HEK293T (cell line): ENCODE results near the gene CACNB3.
A peak's percentile ranks its signal among the peaks of the same experiment; 100 is the strongest.
"Not testable (repeated sequence)": the region's sequence is repeated elsewhere in the genome, so short reads cannot be mapped to it uniquely, and the experiment has no call there.

ENCODE experiments used
- CTCF ChIA-PET: fragments of 350-600 bp; formaldehyde crosslinking; extraction: SDS; loops from one replicate; lab custom pipeline; 2021; ENCODE audit warnings: antibody characterized with exemption, inconsistent platforms; lab: Yijun Ruan, JAX
- POLR2A ChIA-PET: fragments of 350-600 bp; formaldehyde crosslinking; extraction: SDS; loops from one replicate; lab custom pipeline; 2020; ENCODE audit warnings: antibody characterized with exemption, inconsistent platforms; lab: Yijun Ruan, JAX
- DNase-seq: peaks from one replicate; pipeline ENCODE4 v3.0.0; 2012; ENCODE audit warnings: mixed read lengths; ENCODE audit errors: extremely low spot score
- ARNT ChIP-seq: fragments of 450-650 bp; IDR thresholded peaks from 2 replicates; pipeline ENCODE4 v1.6.1; 2017; ENCODE audit warnings: mild to moderate bottlenecking
- ELF4 ChIP-seq: fragments of 450-650 bp; IDR thresholded peaks from 2 replicates; pipeline ENCODE4 v1.6.1; 2017; ENCODE audit warnings: antibody characterized with exemption
- FOXK2 ChIP-seq: fragments of 450-650 bp; IDR thresholded peaks from 2 replicates; pipeline ENCODE4 v1.6.1; 2016; ENCODE audit warnings: mild to moderate bottlenecking
- FOXM1 ChIP-seq: fragments of 450-650 bp; IDR thresholded peaks from 2 replicates; pipeline ENCODE4 v1.6.1; 2017; ENCODE audit warnings: mild to moderate bottlenecking, borderline replicate concordance
- HDGF ChIP-seq: fragments of 450-650 bp; IDR thresholded peaks from 2 replicates; pipeline ENCODE4 v1.6.1; 2017; ENCODE audit warnings: antibody characterized with exemption, borderline replicate concordance
- L3MBTL2 ChIP-seq: fragments of 450-650 bp; conservative IDR thresholded peaks from 2 replicates; pipeline ENCODE4 v1.6.1; 2016; ENCODE audit warnings: mild to moderate bottlenecking
- SP1 ChIP-seq: fragments of 450-650 bp; IDR thresholded peaks from 2 replicates; pipeline ENCODE4 v1.6.1; 2017
- SUZ12 ChIP-seq: fragments of 450-650 bp; IDR thresholded peaks from 2 replicates; pipeline ENCODE4 v1.6.1; 2016; ENCODE audit warnings: mild to moderate bottlenecking
- ZNF384 ChIP-seq: fragments of 450-650 bp; IDR thresholded peaks from 2 replicates; pipeline ENCODE4 v1.6.1; 2016
- TF ChIP-seq, protein P1 (sequence below): fragments of 450-650 bp; IDR thresholded peaks from 2 replicates; pipeline ENCODE4 v1.6.1; 2016

CACNB3 gene

GRCh38 chr12:48873096-48873495, 54.8 kb downstream of the CACNB3 start:
- ChIA-PET CTCF (interaction anchor here (2.2 kb wide), 1 partner anchor 20 kb away, joined by 12 read pairs; no protein-coding TSS in a partner anchor), POLR2A (interaction anchor here (0.8 to 1.5 kb wide), 5 partner anchors 10 to 21 kb away, joined by 3 to 5 read pairs (median 3); partner anchors contain the start of gene DDX23)
- DNase-seq, result no peak
- TF ChIP-seq L3MBTL2 (no peak), FOXK2 (no peak), ARNT (no peak), SP1 (no peak), ELF4 (no peak), HDGF (no peak), FOXM1 (no peak), SUZ12 (no peak)

DNA sequence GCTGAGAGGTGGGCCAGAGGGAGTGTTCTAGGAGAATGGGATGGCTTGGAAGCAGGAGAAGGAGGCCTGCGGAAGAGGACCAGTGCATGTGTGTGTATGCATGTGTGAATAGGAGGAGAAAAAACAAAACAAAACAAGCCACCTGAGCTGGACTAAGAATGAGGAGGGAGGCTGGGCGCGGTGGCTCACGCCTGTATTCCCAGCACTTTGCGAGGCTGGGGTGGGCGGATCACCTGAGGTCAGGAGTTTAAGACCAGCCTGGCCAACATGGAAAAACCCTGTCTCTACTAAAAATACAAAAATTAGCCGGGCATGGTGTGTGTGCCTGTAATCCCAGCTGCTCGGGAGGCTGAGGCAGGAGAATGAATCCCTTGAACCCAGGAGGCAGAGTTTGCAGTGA, 55.2 kb downstream of the CACNB3 start:
- not testable (repeated sequence) for DNase-seq
- CTCF ChIA-PET, result interaction anchor here (2.2 kb wide), 1 partner anchor 20 kb away, joined by 12 read pairs; no protein-coding TSS in a partner anchor
- POLR2A ChIA-PET, result interaction anchor here (1.0 to 1.5 kb wide), 4 partner anchors 10 to 20 kb away, joined by 3 to 5 read pairs (median 3); no protein-coding TSS in a partner anchor

DNA sequence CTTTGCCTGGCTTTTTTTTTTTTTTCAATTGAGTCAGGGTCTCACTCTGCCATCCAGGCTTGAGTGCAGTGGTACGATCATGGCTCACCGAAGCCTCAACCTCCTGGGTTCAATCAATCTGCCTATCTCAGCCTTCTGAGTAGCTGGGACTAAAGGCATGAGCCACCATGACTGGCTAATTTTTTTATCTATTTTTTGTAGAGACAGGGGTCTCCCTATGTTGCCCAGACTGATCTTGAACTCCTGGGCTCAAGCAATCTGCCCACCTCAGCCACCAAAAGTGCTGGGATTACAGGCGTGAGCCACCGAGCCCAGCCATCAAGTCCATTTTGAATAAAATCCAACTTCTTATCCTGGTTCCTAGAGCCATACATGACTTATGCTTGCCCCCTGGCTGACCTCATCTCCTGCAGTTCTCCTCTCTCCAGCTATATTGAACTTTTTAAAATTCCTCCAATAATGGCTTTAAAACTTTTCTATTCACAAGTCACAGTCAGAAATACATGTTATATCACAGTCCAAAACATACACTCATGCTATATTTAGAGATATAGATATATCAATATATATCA, 57.7 kb downstream of the CACNB3 start:
- peak; percentile 1 for DNase-seq
- TF ChIP-seq ZNF384, result no peak
- TF ChIP-seq, protein P1, sequence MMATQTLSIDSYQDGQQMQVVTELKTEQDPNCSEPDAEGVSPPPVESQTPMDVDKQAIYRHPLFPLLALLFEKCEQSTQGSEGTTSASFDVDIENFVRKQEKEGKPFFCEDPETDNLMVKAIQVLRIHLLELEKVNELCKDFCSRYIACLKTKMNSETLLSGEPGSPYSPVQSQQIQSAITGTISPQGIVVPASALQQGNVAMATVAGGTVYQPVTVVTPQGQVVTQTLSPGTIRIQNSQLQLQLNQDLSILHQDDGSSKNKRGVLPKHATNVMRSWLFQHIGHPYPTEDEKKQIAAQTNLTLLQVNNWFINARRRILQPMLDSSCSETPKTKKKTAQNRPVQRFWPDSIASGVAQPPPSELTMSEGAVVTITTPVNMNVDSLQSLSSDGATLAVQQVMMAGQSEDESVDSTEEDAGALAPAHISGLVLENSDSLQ, result no peak
- ChIA-PET POLR2A (no interaction called here), CTCF (no interaction called here)
